COLO668 (cell line): Measurements from ENCODE around the gene ARHGEF7.
"Not testable (repeated sequence)": the region's sequence is repeated elsewhere in the genome, so short reads cannot be mapped to it uniquely, and the experiment has no call there.

Experiments used
- DNase-seq: peaks from one replicate; lab custom pipeline; 2025; ENCODE audit not compliant: unreplicated experiment; lab: John Stamatoyannopoulos, UW

ARHGEF7 gene

DNA sequence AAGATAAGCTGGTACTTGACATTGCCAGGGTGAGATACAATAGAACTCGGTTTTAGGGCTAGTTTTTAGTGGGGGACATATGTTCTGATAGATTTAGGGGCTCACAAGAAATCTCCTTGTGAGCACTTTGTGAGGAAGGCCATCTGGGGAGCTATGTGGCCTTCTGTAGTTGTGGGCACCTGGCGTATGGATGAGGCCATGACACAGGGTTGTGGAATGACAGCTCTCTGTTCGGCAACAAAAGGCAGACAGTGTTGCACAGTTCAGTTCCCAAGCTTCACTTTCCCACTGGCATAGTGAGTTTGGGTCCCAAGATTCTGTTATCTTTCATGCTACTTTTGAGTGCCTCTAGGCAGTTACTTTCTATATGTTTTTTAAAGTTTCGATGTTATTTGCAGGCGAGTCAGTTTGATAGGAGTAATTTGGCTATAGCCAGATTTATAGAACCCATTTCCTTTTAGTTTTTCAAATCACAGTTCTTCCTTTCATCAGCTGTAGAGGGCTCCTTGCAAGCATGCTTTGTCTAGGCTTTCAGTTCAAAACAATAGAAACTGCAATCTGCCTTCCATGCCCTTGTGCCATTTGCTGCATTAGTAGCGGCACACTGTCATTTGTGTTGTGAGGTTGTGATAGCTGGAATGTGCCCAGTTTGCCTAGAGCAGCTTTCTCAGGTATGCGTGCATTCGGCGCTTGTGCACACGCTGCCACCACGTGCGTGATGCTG is 134.7 kb downstream of the ARHGEF7 start:
- no peak for DNase-seq

DNA sequence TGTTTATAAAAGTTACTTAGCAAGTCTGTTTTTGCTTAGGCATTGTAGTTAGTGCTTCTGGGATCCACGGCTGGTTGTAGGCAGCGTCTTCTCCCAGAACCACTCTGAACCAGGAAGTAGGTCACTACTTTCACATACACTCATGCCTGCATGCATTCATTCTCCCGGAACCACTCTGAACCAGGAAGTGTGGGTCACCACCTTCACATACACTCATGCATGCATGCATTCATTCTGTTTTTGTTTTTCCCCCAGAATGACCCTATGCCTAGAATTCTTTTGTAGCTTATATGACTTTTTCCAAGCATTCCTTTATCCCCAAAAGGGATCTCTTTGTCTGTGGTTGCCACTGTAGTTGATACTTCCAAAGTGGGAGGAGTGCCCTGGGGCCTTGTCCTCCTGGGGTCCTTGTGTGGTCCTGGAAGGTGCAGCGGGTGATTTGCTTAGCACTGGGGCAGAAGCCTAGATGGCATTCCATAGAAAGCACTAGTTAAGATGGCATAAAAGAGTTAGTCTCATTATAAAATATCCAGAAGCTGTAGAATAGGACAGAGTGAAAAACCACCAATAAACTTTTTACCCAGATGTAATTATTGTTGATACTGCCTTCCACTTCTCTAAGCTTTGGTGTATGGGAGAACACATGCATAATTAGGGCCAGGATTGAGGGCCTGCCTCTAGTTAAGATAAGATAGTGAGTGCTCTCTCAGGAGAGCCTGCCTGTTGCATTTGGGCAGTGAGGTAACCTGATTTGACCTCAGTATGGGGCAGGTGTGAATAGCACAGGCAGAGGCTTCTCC is 136.7 kb downstream of the ARHGEF7 start:
- no peak for DNase-seq

DNA sequence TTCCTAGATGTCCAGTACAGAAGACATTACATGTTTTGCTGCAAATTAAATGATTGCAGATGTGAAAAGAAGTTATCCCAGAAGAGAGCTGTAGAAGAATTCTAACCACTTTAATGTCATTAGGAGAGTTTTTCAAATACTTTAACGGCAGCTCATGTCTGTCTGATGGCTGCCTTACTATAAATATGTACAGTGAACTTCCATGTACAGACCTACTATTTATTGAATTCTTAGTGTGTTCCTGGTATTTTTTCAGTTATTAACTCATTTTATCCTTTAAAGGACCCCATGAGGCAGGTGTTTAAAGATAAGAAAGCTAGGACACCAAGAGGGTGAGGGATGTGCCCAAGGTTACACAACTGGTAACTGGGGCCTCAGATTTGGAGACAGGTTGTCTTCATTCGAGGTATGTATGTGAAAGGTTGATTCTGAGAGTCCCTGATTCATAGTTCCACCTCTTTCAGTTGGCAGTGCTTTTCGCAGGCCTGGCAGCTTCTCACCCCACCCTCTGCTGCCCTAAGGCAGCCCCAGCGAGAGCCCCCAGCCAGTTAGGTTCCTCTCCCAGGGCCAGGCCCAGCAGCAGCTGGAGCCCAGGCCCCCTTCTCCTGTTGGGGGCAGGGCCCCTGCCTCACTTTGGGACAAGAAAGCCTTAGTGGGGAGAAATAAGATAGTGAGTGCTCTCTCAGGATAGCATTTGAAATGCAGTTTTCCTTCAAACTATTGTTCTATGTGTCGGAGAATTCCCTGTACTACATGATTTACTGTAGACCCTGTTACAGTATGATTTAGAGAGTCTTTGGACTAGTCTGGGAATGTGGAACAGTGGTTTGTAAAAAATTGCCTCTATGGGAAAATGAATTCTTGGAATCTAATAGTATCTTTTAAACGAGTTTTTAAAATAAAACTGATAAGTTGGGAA is 137.6 kb downstream of the ARHGEF7 start:
- DNase-seq: no peak

DNA sequence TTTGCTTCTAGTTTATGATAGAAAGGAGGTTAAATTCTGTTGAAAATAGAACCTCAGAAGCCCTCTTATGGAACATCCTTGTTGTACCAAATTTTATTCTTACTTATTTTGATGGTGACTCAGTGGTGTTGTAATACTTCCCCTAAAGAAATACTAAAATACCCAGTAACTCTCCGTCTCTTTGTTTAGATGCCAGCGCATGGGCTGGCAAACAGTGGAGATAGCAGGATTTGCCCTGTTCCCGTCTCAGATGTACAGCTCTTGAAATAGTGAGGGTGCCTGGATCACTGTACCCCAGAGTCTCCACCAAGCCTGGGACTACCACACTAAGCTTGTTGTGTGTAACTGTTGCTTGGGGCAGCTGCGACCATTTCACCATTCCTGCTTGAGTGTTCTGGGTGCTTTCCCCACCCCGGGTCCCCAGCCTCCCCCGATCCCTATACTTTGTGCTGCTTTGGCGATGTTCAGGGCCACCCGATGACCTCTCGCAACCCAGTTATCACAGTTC is 138.3 kb downstream of the ARHGEF7 start:
- no peak for DNase-seq

DNA sequence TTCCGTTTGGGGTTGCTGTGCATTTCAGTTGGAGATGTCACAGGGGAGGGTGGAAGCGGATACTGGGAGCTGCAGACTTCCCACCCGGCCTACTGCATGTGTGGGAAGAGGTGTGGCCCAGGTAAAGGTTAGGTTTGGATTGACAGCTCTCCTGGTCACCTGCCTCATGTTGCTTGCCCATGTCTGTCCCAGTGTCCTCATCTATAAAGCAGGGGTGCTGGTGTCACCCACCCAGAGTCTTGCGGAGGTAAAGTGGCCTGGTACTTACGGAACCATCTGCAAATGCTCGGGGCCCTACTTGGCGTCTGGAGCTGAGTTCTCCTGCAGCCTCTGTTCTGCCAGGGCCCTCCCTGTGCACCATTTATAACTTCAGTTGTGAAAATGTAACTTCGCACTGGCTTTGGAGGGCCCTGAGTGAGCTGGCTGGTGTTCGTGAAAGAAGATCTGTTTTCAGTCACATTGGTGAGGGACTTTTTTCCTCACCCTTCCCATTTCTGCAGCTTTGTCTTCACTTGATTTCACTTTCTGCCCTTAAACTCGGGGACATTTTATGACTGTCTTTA is 140.2 kb downstream of the ARHGEF7 start:
- DNase-seq: no peak

DNA sequence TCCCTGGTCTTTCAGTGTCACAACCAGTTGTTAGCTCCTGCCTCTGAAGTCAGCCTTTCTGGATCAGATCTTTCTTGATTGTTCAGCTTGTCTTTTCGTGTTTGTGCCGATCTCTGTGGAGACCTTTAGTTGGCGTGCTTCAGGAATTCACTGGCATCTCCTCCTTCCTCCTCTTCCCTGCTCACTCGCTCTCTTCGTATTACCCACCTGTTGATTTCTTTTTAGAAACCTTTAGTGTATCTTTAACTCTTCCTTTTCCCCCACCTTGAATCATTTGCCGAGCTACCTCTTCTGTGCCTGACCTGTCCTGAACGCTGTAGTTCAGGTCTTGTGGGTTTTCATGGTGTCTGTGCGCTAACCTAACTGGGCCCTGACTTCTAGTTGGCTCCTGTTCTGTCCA is 141.3 kb downstream of the ARHGEF7 start:
- no peak for DNase-seq

DNA sequence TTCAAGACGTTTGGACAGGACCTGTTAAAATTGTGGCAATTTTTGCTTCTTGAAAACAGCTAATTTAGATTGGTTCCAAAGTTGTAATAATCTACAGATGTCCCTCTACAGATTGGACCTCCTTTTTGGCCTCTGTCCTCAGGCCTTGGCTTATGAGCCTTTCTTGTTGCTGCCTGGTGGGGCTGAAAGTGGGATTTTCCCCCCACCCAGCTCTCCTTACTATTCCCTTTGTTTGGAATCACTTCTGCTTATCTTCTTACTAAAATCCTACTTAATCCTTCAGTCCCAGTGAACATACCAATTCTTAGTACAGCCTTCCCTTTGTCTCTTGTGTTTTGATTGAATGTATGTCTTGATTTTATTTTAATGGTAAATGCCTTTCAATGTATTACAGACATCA is 141.8 kb downstream of the ARHGEF7 start:
- no peak for DNase-seq

DNA sequence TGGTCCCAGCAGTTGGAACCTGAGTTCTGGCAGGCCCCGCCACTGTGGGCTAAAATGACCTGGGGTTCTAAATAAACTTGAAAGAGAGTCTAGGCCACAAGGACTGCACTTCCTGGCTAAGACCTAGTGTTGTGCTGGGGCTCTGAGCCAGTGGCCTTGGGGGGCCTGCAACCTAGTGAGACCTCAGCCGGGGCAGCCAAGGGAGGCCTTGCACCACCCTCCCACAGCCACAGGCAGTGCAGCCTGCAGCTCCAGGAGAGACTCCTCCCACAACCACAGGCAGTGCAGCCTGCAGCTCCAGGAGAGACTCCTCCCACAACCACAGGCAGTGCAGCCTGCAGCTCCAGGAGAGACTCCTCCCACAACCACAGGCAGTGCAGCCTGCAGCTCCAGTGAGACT is 142.8 kb downstream of the ARHGEF7 start:
- not testable (repeated sequence) for DNase-seq

DNA sequence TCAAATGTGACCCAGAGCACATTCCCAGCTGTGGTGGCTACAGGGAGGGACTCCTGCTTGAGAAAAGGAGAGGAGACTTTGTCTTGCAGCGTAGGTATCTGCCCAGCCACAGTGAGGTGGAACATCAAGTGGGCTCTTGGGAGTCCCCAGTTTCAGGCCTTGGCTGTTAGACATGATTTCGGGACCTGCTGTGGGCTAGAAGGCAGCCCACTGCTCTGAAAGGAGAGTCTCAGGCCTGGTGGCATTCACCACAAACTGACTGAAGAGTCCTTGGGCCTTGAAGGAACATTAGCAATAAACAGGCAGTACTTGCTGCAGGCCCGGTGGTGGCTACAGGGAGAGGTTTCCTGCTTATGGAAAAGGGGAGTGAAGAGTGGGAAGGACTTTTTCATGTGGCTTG is 143.5 kb downstream of the ARHGEF7 start:
- no peak for DNase-seq

DNA sequence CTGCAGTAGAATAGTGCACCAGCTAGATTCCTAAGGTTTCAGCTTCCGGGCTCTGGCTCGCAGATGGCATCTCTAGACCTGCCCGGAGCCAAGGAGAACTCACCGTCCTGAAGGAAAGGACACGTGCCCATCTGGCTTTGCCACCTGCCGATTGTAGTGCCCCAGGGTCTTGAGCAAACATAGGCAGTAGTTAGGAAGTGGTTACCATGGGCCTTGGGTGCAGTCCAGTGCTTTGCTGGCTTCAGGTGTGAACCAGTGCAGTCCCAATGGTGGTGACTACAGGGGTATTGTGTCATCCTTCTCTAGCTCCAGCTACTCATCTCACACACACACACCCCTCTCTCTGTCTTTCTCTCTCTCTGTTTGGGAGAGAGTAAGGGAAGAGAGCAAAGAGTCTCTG is 143.9 kb downstream of the ARHGEF7 start:
- DNase-seq: no peak

DNA sequence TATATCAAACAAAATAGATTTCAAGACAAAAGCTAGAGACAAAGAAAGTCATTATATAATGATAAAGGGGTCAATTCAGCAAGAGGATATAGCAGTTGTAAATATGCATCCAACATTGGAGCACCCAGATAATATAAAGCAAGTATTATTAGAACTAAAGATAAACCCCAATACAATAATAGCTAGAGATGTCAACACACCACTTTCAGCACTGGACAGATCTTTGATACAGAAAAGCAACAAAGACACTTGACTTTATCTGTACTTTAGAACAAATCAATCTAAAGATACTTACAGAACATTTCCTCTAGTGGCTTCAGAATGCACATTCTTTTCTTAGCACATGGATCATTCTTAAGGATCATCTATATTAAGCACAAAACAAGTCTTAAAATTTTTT is 146.2 kb downstream of the ARHGEF7 start:
- no peak for DNase-seq

DNA sequence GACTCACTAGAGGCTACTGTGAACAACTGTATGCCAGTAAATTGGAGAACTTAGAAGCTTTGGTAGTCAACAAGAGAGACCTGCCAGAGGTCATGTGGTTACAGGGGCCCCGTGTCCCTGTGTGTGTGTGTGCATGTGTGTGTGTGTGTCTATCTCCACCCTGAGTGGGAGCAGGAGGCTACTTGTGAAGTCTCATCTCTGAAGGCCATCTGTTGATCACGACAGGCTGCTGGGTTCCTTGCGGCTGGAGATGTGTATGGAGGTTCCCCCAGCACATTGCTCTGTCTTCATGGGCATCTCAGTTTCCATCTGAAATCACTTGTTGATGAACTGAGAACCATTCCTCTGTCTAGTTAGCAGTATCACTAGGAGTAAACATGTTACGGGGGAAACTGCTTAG is 147.2 kb downstream of the ARHGEF7 start:
- DNase-seq: no peak

DNA sequence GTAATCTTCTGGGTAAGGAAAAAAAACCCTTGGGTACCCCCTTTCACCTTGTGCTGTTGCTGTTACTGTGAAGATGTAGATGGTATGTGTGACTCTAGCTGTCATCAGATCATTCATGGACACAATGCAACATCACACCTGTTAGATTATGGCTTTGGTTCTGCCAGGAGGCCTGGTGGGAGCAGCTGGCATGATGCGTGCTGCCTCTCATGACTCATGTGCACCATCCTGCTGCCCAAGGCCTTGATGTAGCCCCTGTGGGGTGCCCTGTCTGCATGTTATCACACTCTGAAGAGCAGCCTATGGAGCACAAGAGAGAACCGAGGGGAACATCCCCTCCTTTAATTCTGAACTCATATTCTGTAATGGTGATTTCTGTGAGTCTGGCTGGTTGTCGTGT is 147.6 kb downstream of the ARHGEF7 start:
- peak; percentile 32 for DNase-seq

DNA sequence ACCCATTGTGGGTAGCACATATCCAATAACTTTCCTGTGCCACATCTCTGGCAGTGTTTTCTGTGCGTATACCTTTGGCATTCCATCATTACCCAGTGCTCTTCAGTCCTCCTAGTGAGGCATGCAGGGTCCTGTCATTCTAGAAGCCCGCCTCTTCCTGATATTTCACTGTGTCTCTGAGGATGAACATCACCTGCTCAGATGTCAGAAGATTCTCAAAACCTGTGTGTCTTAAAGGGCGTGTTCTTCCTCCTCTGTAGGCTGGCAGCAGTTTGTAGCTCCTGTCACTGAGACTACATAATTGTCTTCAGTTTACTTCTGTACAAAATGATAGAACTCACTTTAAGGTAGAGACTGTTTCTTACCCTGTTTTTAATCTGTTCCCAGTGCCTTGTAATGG is 148.5 kb downstream of the ARHGEF7 start:
- DNase-seq: no peak

DNA sequence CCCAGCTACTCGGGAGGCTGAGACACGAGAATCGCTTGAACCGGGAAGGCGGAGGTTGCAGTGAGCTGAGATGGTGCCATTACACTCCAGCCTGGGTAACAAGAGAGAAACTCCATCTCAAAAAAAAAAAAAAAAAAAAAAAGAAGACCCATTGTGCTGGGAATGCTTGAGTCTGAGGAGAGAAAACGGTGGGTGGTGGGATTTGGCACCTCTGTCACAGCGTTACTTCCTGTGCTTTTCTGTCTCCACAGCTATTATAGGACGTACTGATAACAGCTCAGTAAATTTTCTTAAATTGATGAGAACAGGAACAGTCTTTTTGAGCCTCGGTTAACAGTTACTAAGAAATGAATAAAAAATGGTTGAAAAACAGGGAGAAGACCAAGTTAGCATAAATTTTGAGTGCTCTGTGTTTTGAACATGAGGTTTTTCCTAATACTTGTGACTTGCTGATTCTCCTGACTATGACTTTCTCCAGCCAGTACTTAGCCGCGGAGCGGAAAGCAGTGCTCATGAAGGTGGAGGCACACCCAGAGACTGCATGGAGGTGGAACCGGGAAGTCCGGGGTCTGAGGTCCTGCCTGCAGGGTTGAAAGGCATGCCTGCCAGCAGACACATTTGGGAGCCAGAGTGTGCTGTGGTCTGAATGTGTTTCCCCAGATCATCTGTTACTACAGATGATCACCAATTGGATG is 150.0 kb downstream of the ARHGEF7 start:
- DNase-seq: no peak

DNA sequence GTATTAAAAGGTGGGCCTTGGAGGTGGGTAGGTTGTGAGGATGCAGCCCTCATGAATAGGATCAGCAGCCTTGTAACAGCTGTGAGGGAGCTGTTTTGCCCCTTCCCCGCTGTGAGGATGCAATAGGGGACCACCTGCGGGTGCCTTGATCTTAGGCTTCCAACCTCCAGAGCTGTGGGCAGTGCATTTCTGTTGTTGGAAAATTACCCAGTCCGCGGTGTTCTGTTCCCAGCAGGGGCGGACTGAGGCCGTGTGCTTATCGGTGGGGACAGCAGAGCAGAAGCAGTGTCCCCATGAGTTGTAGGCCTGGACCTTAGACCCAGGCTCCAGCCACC is 150.6 kb downstream of the ARHGEF7 start:
- no peak for DNase-seq

DNA sequence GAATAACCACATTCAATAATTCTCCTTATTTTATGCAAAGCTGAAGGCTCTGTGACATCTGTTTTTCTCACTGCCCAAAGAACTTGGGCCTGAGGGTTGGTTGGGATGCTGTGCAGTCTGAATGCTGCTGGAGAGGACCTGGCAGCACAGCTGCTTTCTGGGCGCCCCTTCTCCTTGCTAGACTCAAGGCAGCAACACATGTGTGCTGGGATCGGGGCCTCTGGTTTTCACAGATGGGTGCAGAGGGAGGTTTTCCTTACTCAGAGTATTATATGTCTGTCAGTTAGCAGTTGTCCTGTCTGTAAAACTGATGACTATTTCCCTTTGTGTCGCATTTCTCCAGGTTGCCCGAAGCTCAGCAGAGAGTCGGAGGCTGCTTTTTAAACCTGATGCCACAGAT is 152.1 kb downstream of the ARHGEF7 start:
- no peak for DNase-seq

DNA sequence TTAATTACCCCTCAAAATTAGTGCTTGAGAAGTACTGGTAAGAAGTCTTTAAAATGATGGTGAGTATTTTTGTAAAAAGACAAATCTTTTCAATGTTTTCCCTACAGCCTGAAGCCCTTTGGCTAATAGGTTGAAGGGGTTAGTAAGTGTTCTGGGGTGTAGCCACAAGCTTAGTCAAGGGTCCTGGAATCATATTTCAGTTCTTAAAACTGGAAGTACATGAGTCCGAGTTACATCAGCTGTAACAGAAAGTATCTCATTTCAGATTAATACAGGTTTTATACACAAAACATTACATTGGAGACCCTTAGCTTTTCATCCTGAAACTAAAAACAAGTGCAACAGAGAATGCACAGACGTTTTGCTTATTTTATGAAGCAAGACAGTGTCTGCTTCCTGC is 152.7 kb downstream of the ARHGEF7 start:
- no peak for DNase-seq

DNA sequence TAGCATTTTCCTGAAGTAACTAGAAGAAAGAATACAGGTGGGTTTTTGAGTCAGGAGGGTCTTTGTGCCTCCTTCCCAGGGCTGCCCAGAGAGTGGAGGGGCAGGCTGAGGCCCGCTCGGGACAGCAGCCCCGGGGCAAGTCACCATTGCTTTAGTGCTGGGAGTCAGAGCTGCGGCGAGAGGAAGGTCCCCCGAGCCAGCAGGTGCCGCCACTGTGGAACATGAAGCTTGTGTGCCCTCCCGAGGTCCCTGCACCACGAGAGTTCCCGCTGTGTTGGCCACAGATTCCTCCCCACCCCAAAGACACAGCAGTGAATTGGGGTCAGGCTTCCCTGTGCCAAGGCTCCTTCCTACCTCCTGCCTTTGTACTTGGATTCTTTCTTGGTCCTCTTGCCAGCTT is 154.4 kb downstream of the ARHGEF7 start:
- no peak for DNase-seq

DNA sequence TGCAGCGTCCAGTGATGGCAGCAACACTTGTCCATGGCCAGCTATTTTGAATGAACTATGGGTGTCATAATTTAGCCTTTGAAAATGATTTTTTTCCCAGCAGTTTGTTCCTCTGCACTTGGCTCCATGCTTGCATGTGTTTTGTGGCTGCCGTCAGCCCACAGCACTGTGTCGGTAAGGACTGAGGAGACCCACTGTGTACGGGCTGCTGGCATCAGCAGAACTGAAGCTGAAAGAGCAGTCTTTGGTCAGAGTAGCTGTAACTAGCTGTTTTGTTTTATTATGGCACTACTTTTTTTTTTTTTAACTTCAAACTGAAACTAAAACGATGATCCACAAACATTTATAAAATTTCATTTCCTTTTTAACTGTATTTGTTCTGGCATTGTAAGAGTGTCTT is 155.0 kb downstream of the ARHGEF7 start:
- DNase-seq: no peak
